GM21825 (cell line): ENCODE measurements around the gene ZNF76.

ENCODE experiments used
- ATAC-seq: cut with Tn5 transposase; IDR thresholded peaks from one replicate; pipeline ENCODE4 v1.9.1; 2021; ENCODE audit warnings: mild to moderate bottlenecking, moderate library complexity; ENCODE audit not compliant: unreplicated experiment

Gene ZNF76

GRCh38 chr6:35236223-35236622 lies 23.3 kb upstream of the ZNF76 start:
- ATAC-seq = no peak

- ATAC-seq = no peak
Observed at GRCh38 chr6:35237476-35237875, 22.1 kb upstream of the ZNF76 start.

- ATAC-seq = no peak
Observed at GRCh38 chr6:35238843-35239289, 20.7 kb upstream of the ZNF76 start.

- no peak for ATAC-seq
Observed at GRCh38 chr6:35239581-35239980, 20.0 kb upstream of the ZNF76 start.

GRCh38 chr6:35240838-35241801 lies 18.4 kb upstream of the ZNF76 start:
- ATAC-seq = no peak

- ATAC-seq = no peak
Observed at GRCh38 chr6:35242486-35242885, 17.0 kb upstream of the ZNF76 start.

GRCh38 chr6:35242906-35243305 lies 16.6 kb upstream of the ZNF76 start:
- no peak for ATAC-seq

GRCh38 chr6:35243386-35243958 lies 16.1 kb upstream of the ZNF76 start:
- ATAC-seq = no peak

- no peak for ATAC-seq
Observed at GRCh38 chr6:35244551-35244950, 15.0 kb upstream of the ZNF76 start.

GRCh38 chr6:35247642-35248231 lies 11.8 kb upstream of the ZNF76 start:
- no peak for ATAC-seq

GRCh38 chr6:35248300-35248699 lies 11.2 kb upstream of the ZNF76 start:
- ATAC-seq = no peak

GRCh38 chr6:35248965-35249364 lies 10.6 kb upstream of the ZNF76 start:
- ATAC-seq = no peak

GRCh38 chr6:35251949-35252348 lies 7.6 kb upstream of the ZNF76 start:
- ATAC-seq = no peak

- no peak for ATAC-seq
Observed at GRCh38 chr6:35253249-35253648, 6.3 kb upstream of the ZNF76 start.

- ATAC-seq = no peak
Observed at GRCh38 chr6:35258336-35258735, 1.2 kb upstream of the ZNF76 start.

GRCh38 chr6:35258858-35259193 lies 709 bp upstream of the ZNF76 start:
- peak; percentile 17 for ATAC-seq

- ATAC-seq = peak; percentile 31
Observed at GRCh38 chr6:35259948-35260590, 534 bp downstream of the ZNF76 start.

- no peak for ATAC-seq
Observed at GRCh38 chr6:35260591-35261570, 1.3 kb downstream of the ZNF76 start.

GRCh38 chr6:35262596-35262995 lies 3.1 kb downstream of the ZNF76 start:
- ATAC-seq = no peak

GRCh38 chr6:35264550-35265274 lies 5.2 kb downstream of the ZNF76 start:
- ATAC-seq = no peak
